HepG2 (cell line): ENCODE results near the gene DSTN. TPM values are rescaled to one million over a fixed set of nuclear protein-coding genes. Genes with fewer than 3 reads are reported as not detected.

Experiments
- CENPBD1 ChIP-seq: sonication (generic); formaldehyde crosslinking; IDR thresholded peaks from 2 replicates; pipeline ENCODE4 v1.8.0; 2022; ENCODE audit warnings: missing genetic modification reagents, low read depth, mild to moderate bottlenecking, borderline replicate concordance
- CHCHD3 ChIP-seq: sonication (generic); formaldehyde crosslinking; IDR thresholded peaks from 2 replicates; pipeline ENCODE4 v1.8.0; 2022; ENCODE audit warnings: mild to moderate bottlenecking, missing genetic modification reagents, moderate library complexity
- ETV6 ChIP-seq: sonication (generic); formaldehyde crosslinking; conservative IDR thresholded peaks from 2 replicates; pipeline ENCODE4 v1.4.0; 2020; ENCODE audit warnings: missing genetic modification reagents
- FOXC1 ChIP-seq: sonication (generic); formaldehyde crosslinking; IDR thresholded peaks from 2 replicates; pipeline ENCODE4 v1.8.0; 2022; ENCODE audit warnings: mild to moderate bottlenecking, missing genetic modification reagents, borderline replicate concordance
- FOXP1 ChIP-seq, 2 experiments: fragments of 450-650 bp in 1 of 2; IDR thresholded peaks; 2 replicates each; pipeline ENCODE4 v1.6.1; 2017 to 2018; ENCODE audit warnings: antibody characterized with exemption in 1 of 2
- HINFP ChIP-seq: sonication (generic); formaldehyde crosslinking; IDR thresholded peaks from 2 replicates; pipeline ENCODE4 v1.4.0; 2020; ENCODE audit warnings: low read depth, mild to moderate bottlenecking, missing genetic modification reagents
- IKZF4 ChIP-seq: sonication (generic); formaldehyde crosslinking; IDR thresholded peaks from 2 replicates; pipeline ENCODE4 v1.5.1; 2020; ENCODE audit warnings: borderline replicate concordance, mild to moderate bottlenecking, low read depth, missing genetic modification reagents; ENCODE audit errors: not compliant biosample characterization
- MTA1 ChIP-seq: sonication (generic); formaldehyde crosslinking; IDR thresholded peaks from 2 replicates; pipeline ENCODE4 v1.4.0; 2020; ENCODE audit warnings: missing genetic modification reagents, mild to moderate bottlenecking, borderline replicate concordance
- RBAK ChIP-seq: sonication (generic); formaldehyde crosslinking; IDR thresholded peaks from 2 replicates; pipeline ENCODE4 v1.5.1; 2020; ENCODE audit warnings: mild to moderate bottlenecking, missing genetic modification reagents
- RBFOX2 ChIP-seq: fragments of 200-400 bp; formaldehyde crosslinking; IDR thresholded peaks from 2 replicates; pipeline ENCODE4 v1.6.1; 2017; ENCODE audit warnings: low read depth, mild to moderate bottlenecking, low read length
- RORA ChIP-seq: sonication (generic); formaldehyde crosslinking; IDR thresholded peaks from 2 replicates; pipeline ENCODE4 v1.5.0; 2020; ENCODE audit warnings: mild to moderate bottlenecking, missing genetic modification reagents, moderate library complexity
- SOX6 ChIP-seq, 2 experiments: fragments of 450-650 bp in 1 of 2; sonication (generic) in 1 of 2; formaldehyde crosslinking in 1 of 2; IDR thresholded peaks; 2 replicates each; pipeline versions ENCODE4 v1.4.0 to v1.6.1; 2017 to 2020; ENCODE audit warnings: antibody characterized with exemption in 1 of 2, mild to moderate bottlenecking in 1 of 2, missing genetic modification reagents in 1 of 2
- ZBTB37 ChIP-seq: sonication (generic); formaldehyde crosslinking; IDR thresholded peaks from 2 replicates; pipeline ENCODE4 v1.4.0; 2020; ENCODE audit warnings: mild to moderate bottlenecking, missing genetic modification reagents
- ZEB1 ChIP-seq: IDR thresholded peaks from 2 replicates; pipeline ENCODE4 v1.6.1; 2012; ENCODE audit warnings: mild to moderate bottlenecking, low read depth, inconsistent platforms; ENCODE audit not compliant: insufficient replicate concordance
- ZNF207 ChIP-seq: fragments of 450-650 bp; IDR thresholded peaks from 2 replicates; pipeline ENCODE4 v1.6.1; 2016; ENCODE audit warnings: antibody characterized with exemption, borderline replicate concordance
- ZNF263 ChIP-seq: sonication (generic); formaldehyde crosslinking; IDR thresholded peaks from 2 replicates; pipeline ENCODE4 v1.4.0; 2020; ENCODE audit warnings: missing genetic modification reagents
- ZNF282 ChIP-seq: fragments of 450-650 bp; IDR thresholded peaks from 2 replicates; pipeline ENCODE4 v1.6.1; 2018; ENCODE audit not compliant: partially characterized antibody
- ZNF563 ChIP-seq: sonication (generic); formaldehyde crosslinking; IDR thresholded peaks from 2 replicates; pipeline ENCODE4 v1.8.0; 2022; ENCODE audit warnings: mild to moderate bottlenecking, moderate library complexity, missing genetic modification reagents
- ZNF850 ChIP-seq: sonication (generic); formaldehyde crosslinking; conservative IDR thresholded peaks from 2 replicates; pipeline ENCODE4 v1.9.0; 2021; ENCODE audit warnings: mild to moderate bottlenecking, missing genetic modification reagents
- polyA plus RNA-seq, 8 experiments: library from polyadenylated mRNA; depleted of rRNA in 3 of 8; stranded (reverse) in 7 of 8; unstranded in 1 of 8; fragments of >200 nt; fragmentation: Illumina TruSeq in 4 of 8; extraction: Trizol in 4 of 8; gene quantifications; 2 replicates each; pipeline versions ENCODE4 v1.2.1 to v1.2.3, GENCODE V29; 2011 to 2016; ENCODE audit warnings: low read depth in 4 of 8, missing spikeins in 1 of 8, mixed read lengths in 1 of 8; ENCODE audit not compliant: insufficient read depth in 1 of 8
- total RNA-seq, 5 experiments: library from RNA; depleted of rRNA; stranded (reverse); fragments of >200 nt; fragmentation: Illumina TruSeq; extraction: Trizol; gene quantifications; 2 replicates each; pipeline ENCODE4 v1.2.3, GENCODE V29; 2016; ENCODE audit warnings: low read depth in 1 of 5
- TF ChIP-seq, protein P1 (sequence below): sonication (generic); formaldehyde crosslinking; IDR thresholded peaks from 2 replicates; pipeline ENCODE4 v1.8.0; 2022; ENCODE audit warnings: missing genetic modification reagents, mild to moderate bottlenecking, borderline replicate concordance
- TF ChIP-seq, protein P2 (sequence below): sonication (generic); formaldehyde crosslinking; IDR thresholded peaks from 2 replicates; pipeline ENCODE4 v1.5.0; 2020; ENCODE audit warnings: missing genetic modification reagents
- TF ChIP-seq, protein P3 (sequence below): sonication (generic); IDR thresholded peaks from 2 replicates; pipeline ENCODE4 v1.6.1; 2016; ENCODE audit warnings: low read depth, borderline replicate concordance

DSTN gene
- total and polyA plus RNA-seq, 2 of the 13 experiments (the other 11 are each of a cell fraction or from before 2014, with no cell fraction given): 27.6 to 106 TPM

- TF ChIP-seq, protein P1, sequence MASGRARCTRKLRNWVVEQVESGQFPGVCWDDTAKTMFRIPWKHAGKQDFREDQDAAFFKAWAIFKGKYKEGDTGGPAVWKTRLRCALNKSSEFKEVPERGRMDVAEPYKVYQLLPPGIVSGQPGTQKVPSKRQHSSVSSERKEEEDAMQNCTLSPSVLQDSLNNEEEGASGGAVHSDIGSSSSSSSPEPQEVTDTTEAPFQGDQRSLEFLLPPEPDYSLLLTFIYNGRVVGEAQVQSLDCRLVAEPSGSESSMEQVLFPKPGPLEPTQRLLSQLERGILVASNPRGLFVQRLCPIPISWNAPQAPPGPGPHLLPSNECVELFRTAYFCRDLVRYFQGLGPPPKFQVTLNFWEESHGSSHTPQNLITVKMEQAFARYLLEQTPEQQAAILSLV (CRISPR knock-in tag): peak; percentile 72; the same call in 1 of the 2 replicates
- peak; percentile 90; the same call in 1 of the 2 replicates for TF ChIP-seq MTA1 (CRISPR knock-in tag)
- peak; percentile 18; the same call in 1 of the 2 replicates for TF ChIP-seq HINFP (CRISPR knock-in tag)
- no peak for TF ChIP-seq ZNF207
- no peak for TF ChIP-seq ZNF850 (CRISPR knock-in tag)
- TF ChIP-seq, protein P2, sequence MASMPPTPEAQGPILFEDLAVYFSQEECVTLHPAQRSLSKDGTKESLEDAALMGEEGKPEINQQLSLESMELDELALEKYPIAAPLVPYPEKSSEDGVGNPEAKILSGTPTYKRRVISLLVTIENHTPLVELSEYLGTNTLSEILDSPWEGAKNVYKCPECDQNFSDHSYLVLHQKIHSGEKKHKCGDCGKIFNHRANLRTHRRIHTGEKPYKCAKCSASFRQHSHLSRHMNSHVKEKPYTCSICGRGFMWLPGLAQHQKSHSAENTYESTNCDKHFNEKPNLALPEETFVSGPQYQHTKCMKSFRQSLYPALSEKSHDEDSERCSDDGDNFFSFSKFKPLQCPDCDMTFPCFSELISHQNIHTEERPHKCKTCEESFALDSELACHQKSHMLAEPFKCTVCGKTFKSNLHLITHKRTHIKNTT (CRISPR knock-in tag): no peak
- no peak for TF ChIP-seq FOXP1 (IDR thresholded peaks at IDR 0.05)
- no peak for TF ChIP-seq FOXP1 (CRISPR knock-in tag; IDR thresholded peaks at IDR 0.05)
- TF ChIP-seq CHCHD3: 0 out of 2 replicates have a peak, but pooled peaks have one; percentile 49
- TF ChIP-seq RORA (CRISPR knock-in tag): no peak
- no peak for TF ChIP-seq FOXC1 (CRISPR knock-in tag)
- no peak for TF ChIP-seq CENPBD1 (CRISPR knock-in tag)
- TF ChIP-seq IKZF4 (CRISPR knock-in tag): peak; percentile 12
- TF ChIP-seq SOX6 (IDR thresholded peaks at IDR 0.05): no peak
- no peak for TF ChIP-seq SOX6 (CRISPR knock-in tag; IDR thresholded peaks at IDR 0.05)
- TF ChIP-seq RBAK: no peak
- peak; percentile 77 for TF ChIP-seq ETV6 (CRISPR knock-in tag)
- TF ChIP-seq, protein P3, sequence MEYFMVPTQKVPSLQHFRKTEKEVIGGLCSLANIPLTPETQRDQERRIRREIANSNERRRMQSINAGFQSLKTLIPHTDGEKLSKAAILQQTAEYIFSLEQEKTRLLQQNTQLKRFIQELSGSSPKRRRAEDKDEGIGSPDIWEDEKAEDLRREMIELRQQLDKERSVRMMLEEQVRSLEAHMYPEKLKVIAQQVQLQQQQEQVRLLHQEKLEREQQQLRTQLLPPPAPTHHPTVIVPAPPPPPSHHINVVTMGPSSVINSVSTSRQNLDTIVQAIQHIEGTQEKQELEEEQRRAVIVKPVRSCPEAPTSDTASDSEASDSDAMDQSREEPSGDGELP: peak; percentile 19; the same call in 1 of the 2 replicates
- TF ChIP-seq ZEB1: peak; percentile 96
- peak; percentile 63 for TF ChIP-seq ZNF263 (CRISPR knock-in tag)
- peak; percentile 95 for TF ChIP-seq RBFOX2
- no peak for TF ChIP-seq ZNF282
- no peak for TF ChIP-seq ZBTB37 (CRISPR knock-in tag)
- peak; percentile 89 for TF ChIP-seq ZNF563
- TF ChIP-seq, all 625 proteins: peak for 256
Measured at GRCh38 chr20:17569616-17570346, at the start of gene DSTN (continued).
